Measurements from ENCODE around the gene FGF6. TPM values are rescaled to one million over a fixed set of nuclear protein-coding genes. Genes with fewer than 3 reads are reported as not detected.

The FGF6 gene
- total and polyA plus RNA-seq, 2 donors (not counting 1 experiment from before 2014, with no cell fraction given) = not detected

GRCh38 chr12:4486980-4487379 is 41.4 kb upstream of the FGF6 start:
- Histone ChIP-seq H3K27me3 (ENCODE audit: control insufficient read depth, insufficient read depth, low read length) (no peaks in the 10 kb centered on the region), H3K36me3 (ENCODE audit: control insufficient read depth, insufficient read depth, low read length) (no peaks in the 10 kb centered on the region), H3K9me3 (ENCODE audit: control insufficient read depth, insufficient read depth, low read depth, low read length) (no peaks in the 10 kb centered on the region), H2AFZ (ENCODE audit: low read length) (no peak overlapping the region), H4K20me1 (ENCODE audit: control insufficient read depth, extremely low read depth, insufficient read depth, low read length) (no peaks in the 10 kb centered on the region), H3K4me1 (ENCODE audit: control insufficient read depth, extremely low read depth, insufficient read depth, low read length) (no peaks in the 10 kb centered on the region), H3K27ac (ENCODE audit: insufficient read depth, low read length) (no peak overlapping the region), H3K4me2 (ENCODE audit: extremely low read depth, insufficient read depth, low read length) (no peak overlapping the region), H3K4me3 (replicated peaks in 1 of 4; ENCODE audit: control extremely low read depth in 1 of 4, insufficient read depth in 1 of 4, low read depth in 3 of 4, low read length in 4 of 4) (no peak overlapping the region), H3K9ac (ENCODE audit: insufficient read depth, low read length) (no peak overlapping the region), H3K79me2 (ENCODE audit: control insufficient read depth, insufficient read depth, low read length) (no peaks in the 10 kb centered on the region)
- TF ChIP-seq CTCF (conservative IDR thresholded peaks at IDR 0.05 in 1 of 2, IDR thresholded peaks at IDR 0.05 in 1 of 2; ENCODE audit: low read depth in 1 of 2, low read length in 2 of 2) (no peak), EZH2 (IDR thresholded peaks at IDR 0.05; ENCODE audit: low read length, missing control alignments) (no peak)
- no peak for DNase-seq (ENCODE audit: low read depth in 2 of 2)

- no peak for TF ChIP-seq CTCF (conservative IDR thresholded peaks at IDR 0.05 in 1 of 2, IDR thresholded peaks at IDR 0.05 in 1 of 2; ENCODE audit: low read depth in 1 of 2, low read length in 2 of 2)
- TF ChIP-seq EZH2 (IDR thresholded peaks at IDR 0.05; ENCODE audit: low read length, missing control alignments) = no peak
These were observed 40.6 kb upstream of the FGF6 start for GRCh38 chr12:4486049-4486699.

GRCh38 chr12:4483885-4484823 is 38.5 kb upstream of the FGF6 start:
- no peaks in the 10 kb centered on the region for H3K9me3 ChIP-seq (ENCODE audit: control insufficient read depth, insufficient read depth, low read depth, low read length)
- no peak overlapping the region for H3K9ac ChIP-seq (ENCODE audit: insufficient read depth, low read length)
- H3K27ac ChIP-seq (ENCODE audit: insufficient read depth, low read length) = no peak overlapping the region
- H3K4me3 ChIP-seq (replicated peaks in 1 of 4; ENCODE audit: control extremely low read depth in 1 of 4, insufficient read depth in 1 of 4, low read depth in 3 of 4, low read length in 4 of 4) = no peak overlapping the region
- TF ChIP-seq CTCF (conservative IDR thresholded peaks at IDR 0.05 in 1 of 2, IDR thresholded peaks at IDR 0.05 in 1 of 2; ENCODE audit: low read depth in 1 of 2, low read length in 2 of 2) (no peak), EZH2 (IDR thresholded peaks at IDR 0.05; ENCODE audit: low read length, missing control alignments) (no peak)
- H3K79me2 ChIP-seq (ENCODE audit: control insufficient read depth, insufficient read depth, low read length) = no peaks in the 10 kb centered on the region
- no peaks in the 10 kb centered on the region for H3K36me3 ChIP-seq (ENCODE audit: control insufficient read depth, insufficient read depth, low read length)
- H2AFZ ChIP-seq (ENCODE audit: low read length) = no peak overlapping the region
- H3K27me3 ChIP-seq (ENCODE audit: control insufficient read depth, insufficient read depth, low read length) = no peaks in the 10 kb centered on the region
- no peak for DNase-seq (ENCODE audit: low read depth in 2 of 2)
- no peaks in the 10 kb centered on the region for H4K20me1 ChIP-seq (ENCODE audit: control insufficient read depth, extremely low read depth, insufficient read depth, low read length)
- H3K4me2 ChIP-seq (ENCODE audit: extremely low read depth, insufficient read depth, low read length) = no peak overlapping the region
- no peaks in the 10 kb centered on the region for H3K4me1 ChIP-seq (ENCODE audit: control insufficient read depth, extremely low read depth, insufficient read depth, low read length)

More at GRCh38 chr12:4486049-4486699, 40.6 kb upstream of the FGF6 start:
- H3K4me3 ChIP-seq (replicated peaks in 1 of 4; ENCODE audit: control extremely low read depth in 1 of 4, insufficient read depth in 1 of 4, low read depth in 3 of 4, low read length in 4 of 4) = no peak overlapping the region
- H3K27me3 ChIP-seq (ENCODE audit: control insufficient read depth, insufficient read depth, low read length) = no peaks in the 10 kb centered on the region
- H3K4me2 ChIP-seq (ENCODE audit: extremely low read depth, insufficient read depth, low read length) = no peak overlapping the region
- H3K36me3 ChIP-seq (ENCODE audit: control insufficient read depth, insufficient read depth, low read length) = no peaks in the 10 kb centered on the region
- H3K27ac ChIP-seq (ENCODE audit: insufficient read depth, low read length) = no peak overlapping the region
- no peak overlapping the region for H3K9ac ChIP-seq (ENCODE audit: insufficient read depth, low read length)
- H3K4me1 ChIP-seq (ENCODE audit: control insufficient read depth, extremely low read depth, insufficient read depth, low read length) = no peaks in the 10 kb centered on the region
- no peak for DNase-seq (ENCODE audit: low read depth in 2 of 2)
- H2AFZ ChIP-seq (ENCODE audit: low read length) = no peak overlapping the region
- H4K20me1 ChIP-seq (ENCODE audit: control insufficient read depth, extremely low read depth, insufficient read depth, low read length) = no peaks in the 10 kb centered on the region
- H3K9me3 ChIP-seq (ENCODE audit: control insufficient read depth, insufficient read depth, low read depth, low read length) = no peaks in the 10 kb centered on the region
- no peaks in the 10 kb centered on the region for H3K79me2 ChIP-seq (ENCODE audit: control insufficient read depth, insufficient read depth, low read length)

All from fibroblast of lung (primary cell).